Measurements from ENCODE around the gene OR2S2.

GRCh38 chr9:35919212-35920008, 38.5 kb downstream of the OR2S2 start:
- TF ChIP-seq POLR2A (IDR thresholded peaks at IDR 0.05) (no peak), CTCF (IDR thresholded peaks at IDR 0.05) (no peak)

All from lower leg skin (tissue), 3 donors.